Cardiac muscle cell (in vitro differentiated cells and primary cell): ENCODE measurements around the gene CTNNAL1. TPM values are rescaled to one million over a fixed set of nuclear protein-coding genes. Genes with fewer than 3 reads are reported as not detected.

Source experiments
- DNase-seq, 2 donors: peaks; one replicate each; pipeline versions ENCODE4 v3.0.0 to v3.0.0-alpha.2; 2010 to 2017; ENCODE audit warnings: low read depth in 1 of 2, low spot score in 1 of 2
- H3K27ac ChIP-seq: fragments of 200-600 bp; sonication (generic); 2 replicates; pipeline ENCODE4 v1.5.1; 2016
- H3K27me3 ChIP-seq: fragments of 200-600 bp; sonication (generic); 2 replicates; pipeline ENCODE4 v1.6.0; 2016; ENCODE audit warnings: control low read depth
- H3K36me3 ChIP-seq: fragments of 200-600 bp; sonication (generic); 2 replicates; pipeline ENCODE4 v1.5.1; 2016; ENCODE audit warnings: control low read depth
- H3K4me1 ChIP-seq: fragments of 200-600 bp; sonication (generic); 2 replicates; pipeline ENCODE4 v1.8.1; 2017; ENCODE audit warnings: low read depth, mild to moderate bottlenecking, mixed run types
- H3K4me3 ChIP-seq: fragments of 200-600 bp; sonication (generic); 2 replicates; pipeline ENCODE4 v1.5.1; 2016; ENCODE audit warnings: mild to moderate bottlenecking
- H3K9me3 ChIP-seq: fragments of 200-600 bp; sonication (generic); 2 replicates; pipeline ENCODE4 v1.5.1; 2017; ENCODE audit warnings: low read depth, mild to moderate bottlenecking, control low read depth
- CTCF ChIP-seq: IDR thresholded peaks from 2 replicates; pipeline ENCODE4 v1.5.1; 2012; ENCODE audit warnings: low read depth, mild to moderate bottlenecking, low read length
- polyA plus RNA-seq: library from polyadenylated mRNA; unstranded; fragments of >200 nt; fragmentation: Nextera tagmentation; extraction: Ambion mirVana; gene quantifications from 2 replicates; pipeline ENCODE4 v1.2.1, GENCODE V29; 2016
- total RNA-seq: library from RNA; depleted of rRNA; stranded (reverse); fragments of >200 nt; gene quantifications from 2 replicates; pipeline ENCODE4 v1.2.3, GENCODE V29; 2016

Gene CTNNAL1
- total and polyA plus RNA-seq, 2 experiments from 2014 or later = 64.7 to 102 TPM

- Histone ChIP-seq H3K9me3 (no peaks in the 10 kb centered on the region), H3K27ac (peak overlapping the region; percentile 13), H3K4me1 (peaks cover 14% of the 10 kb centered on the region), H3K27me3 (no peaks in the 10 kb centered on the region), H3K36me3 (peaks cover 46% of the 10 kb centered on the region), H3K4me3 (no peak overlapping the region)
- DNase-seq = peak in 1 of 2 donors; percentile 3
- TF ChIP-seq CTCF = no peak
These were observed 99.9 kb downstream of the CTNNAL1 start for GRCh38 chr9:108913391-108913790.

- H3K4me3 ChIP-seq = no peak overlapping the region
- H3K9me3 ChIP-seq = no peaks in the 10 kb centered on the region
- peaks cover 14% of the 10 kb centered on the region for H3K4me1 ChIP-seq
- peaks cover 51% of the 10 kb centered on the region for H3K36me3 ChIP-seq
- no peak for TF ChIP-seq CTCF
- H3K27ac ChIP-seq = peak overlapping the region; percentile 66
- DNase-seq = no peak
- H3K27me3 ChIP-seq = no peaks in the 10 kb centered on the region
These were observed 101.5 kb downstream of the CTNNAL1 start for GRCh38 chr9:108911820-108912219.

- Histone ChIP-seq H3K4me3 (no peak overlapping the region), H3K36me3 (peaks cover 57% of the 10 kb centered on the region), H3K9me3 (no peaks in the 10 kb centered on the region), H3K27ac (no peak overlapping the region), H3K4me1 (peaks cover 14% of the 10 kb centered on the region), H3K27me3 (no peaks in the 10 kb centered on the region)
- no peak for DNase-seq
- no peak for TF ChIP-seq CTCF
These were observed 102.4 kb downstream of the CTNNAL1 start for GRCh38 chr9:108910914-108911313.

- Histone ChIP-seq H3K27ac (peak overlapping the region; percentile 16), H3K27me3 (no peaks in the 10 kb centered on the region), H3K4me1 (peaks cover 14% of the 10 kb centered on the region), H3K4me3 (no peak overlapping the region), H3K36me3 (peaks cover 56% of the 10 kb centered on the region), H3K9me3 (no peaks in the 10 kb centered on the region)
- TF ChIP-seq CTCF = no peak
- no peak for DNase-seq
These were observed 102.9 kb downstream of the CTNNAL1 start for GRCh38 chr9:108910402-108910801.

DNA sequence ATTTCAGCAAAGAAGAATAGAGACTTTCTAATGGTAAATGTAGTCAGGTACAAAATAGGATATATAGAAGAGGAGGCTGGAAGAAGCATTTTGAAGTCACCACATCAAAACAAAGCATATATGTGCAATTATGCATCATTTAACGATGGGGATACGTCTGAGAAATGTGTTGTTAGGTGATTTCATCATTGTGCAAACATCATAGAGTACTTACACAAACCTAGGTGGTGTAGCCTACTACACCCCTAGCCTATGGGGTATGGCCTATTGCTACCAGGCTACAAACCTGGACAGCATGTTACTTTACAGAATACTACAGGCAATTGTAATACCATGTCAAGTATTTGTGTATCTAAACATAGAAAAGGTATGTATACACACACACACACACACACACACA, 107.8 kb downstream of the CTNNAL1 start:
- no peak overlapping the region for H3K4me3 ChIP-seq
- DNase-seq = no peak
- H3K9me3 ChIP-seq = no peaks in the 10 kb centered on the region
- no peak for TF ChIP-seq CTCF
- no peaks in the 10 kb centered on the region for H3K27me3 ChIP-seq
- no peak overlapping the region for H3K27ac ChIP-seq
- peaks cover 6% of the 10 kb centered on the region for H3K4me1 ChIP-seq
- peaks cover 76% of the 10 kb centered on the region for H3K36me3 ChIP-seq

DNA sequence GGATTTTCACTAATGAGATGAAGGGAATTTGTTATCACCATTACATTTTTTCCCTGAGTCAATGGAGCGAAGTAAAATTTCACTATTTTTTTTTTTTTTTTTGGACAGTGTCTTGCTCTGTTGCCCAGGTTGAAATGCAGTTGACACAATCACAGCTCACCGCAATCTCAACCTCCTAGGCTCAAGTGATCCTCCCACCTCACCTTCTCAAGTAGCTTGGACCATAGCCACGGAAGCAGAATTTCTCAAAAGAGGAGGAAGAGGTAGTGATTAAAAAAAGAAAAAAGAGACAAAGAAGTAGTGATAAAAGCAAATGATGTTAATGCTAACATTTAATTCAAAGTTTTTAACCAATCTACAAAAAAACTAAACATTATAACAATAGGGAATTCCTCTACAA, 109.1 kb downstream of the CTNNAL1 start:
- H3K27me3 ChIP-seq = no peaks in the 10 kb centered on the region
- no peak for DNase-seq
- no peak overlapping the region for H3K4me3 ChIP-seq
- no peak overlapping the region for H3K27ac ChIP-seq
- H3K4me1 ChIP-seq = peaks cover 1% of the 10 kb centered on the region
- H3K36me3 ChIP-seq = peaks cover 75% of the 10 kb centered on the region
- H3K9me3 ChIP-seq = no peaks in the 10 kb centered on the region
- no peak for TF ChIP-seq CTCF
